Activated naive CD4-positive, alpha-beta T cell (primary cell): Measurements from ENCODE around the gene CLNK.

Experiments used
- DNase-seq, 4 experiments: peaks; one replicate each; lab custom pipeline; 2025; lab: John Stamatoyannopoulos, UW

Gene CLNK

GRCh38 chr4:10701161-10701560 is 16.6 kb upstream of the CLNK start:
- DNase-seq = no peak

- no peak for DNase-seq
Measured at GRCh38 chr4:10698172-10698571, 13.6 kb upstream of the CLNK start.

DNA sequence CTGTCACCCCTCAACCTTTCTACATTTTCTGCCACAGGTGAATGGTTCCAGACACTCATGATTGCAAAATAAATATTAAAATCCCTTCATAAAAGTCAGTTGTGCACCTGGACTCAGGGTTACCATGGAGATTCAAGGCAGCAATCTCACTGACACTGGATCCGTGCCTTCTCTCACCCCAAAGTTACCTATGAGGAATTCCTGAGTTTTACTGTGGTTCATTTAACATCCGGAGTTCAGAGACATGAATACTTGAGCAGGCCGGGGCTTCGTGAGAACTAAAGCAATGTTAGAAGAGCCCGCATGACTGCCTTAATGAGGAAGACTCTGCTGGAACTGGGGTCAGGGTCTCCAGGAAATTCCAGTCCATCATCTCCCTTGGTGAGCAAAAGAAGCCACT is 12.5 kb upstream of the CLNK start:
- DNase-seq = no peak

GRCh38 chr4:10696253-10696652 is 11.7 kb upstream of the CLNK start:
- no peak for DNase-seq

DNA sequence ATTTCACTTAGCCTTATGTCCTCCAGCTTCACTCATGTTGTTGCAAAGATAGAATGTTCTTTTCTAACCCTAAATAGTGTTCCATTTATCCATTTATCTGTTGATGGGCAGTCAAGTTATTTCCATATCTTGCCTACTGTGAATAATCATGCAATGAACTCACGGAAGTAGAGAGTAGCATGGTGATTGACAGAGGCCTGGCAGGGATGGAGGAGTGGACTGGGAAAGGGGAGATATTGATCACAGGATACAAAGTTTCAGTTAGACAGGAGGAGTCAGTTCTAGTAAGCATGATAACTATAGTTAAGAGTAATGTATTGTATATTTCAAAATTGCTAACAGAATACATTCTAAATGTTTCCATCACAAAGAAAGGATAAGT is 10.3 kb upstream of the CLNK start:
- no peak for DNase-seq

- no peak for DNase-seq
Measured at GRCh38 chr4:10694151-10694827, 9.7 kb upstream of the CLNK start.

GRCh38 chr4:10691651-10692050 is 7.1 kb upstream of the CLNK start:
- no peak for DNase-seq

- DNase-seq = no peak
Measured at GRCh38 chr4:10690185-10690907, 5.8 kb upstream of the CLNK start.

DNA sequence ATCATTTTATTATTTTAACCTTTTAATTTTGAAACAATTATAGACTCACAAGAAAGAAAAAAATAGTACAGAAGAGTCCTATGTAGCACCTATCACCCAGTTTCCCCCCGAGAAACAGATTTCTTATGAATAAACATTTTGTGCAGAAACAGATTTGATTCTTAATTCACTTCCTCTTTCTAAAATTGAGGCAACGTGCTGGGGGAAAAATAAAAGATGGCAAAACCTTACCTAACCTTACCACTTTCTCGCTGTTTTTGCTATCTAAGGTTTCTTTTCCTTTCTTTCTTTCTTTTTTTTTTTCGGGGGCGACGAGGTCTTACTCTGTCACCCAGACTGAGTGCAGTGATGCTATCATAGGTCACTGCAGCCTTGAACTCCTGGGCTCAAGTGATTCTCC is 4.3 kb upstream of the CLNK start:
- no peak for DNase-seq

DNA sequence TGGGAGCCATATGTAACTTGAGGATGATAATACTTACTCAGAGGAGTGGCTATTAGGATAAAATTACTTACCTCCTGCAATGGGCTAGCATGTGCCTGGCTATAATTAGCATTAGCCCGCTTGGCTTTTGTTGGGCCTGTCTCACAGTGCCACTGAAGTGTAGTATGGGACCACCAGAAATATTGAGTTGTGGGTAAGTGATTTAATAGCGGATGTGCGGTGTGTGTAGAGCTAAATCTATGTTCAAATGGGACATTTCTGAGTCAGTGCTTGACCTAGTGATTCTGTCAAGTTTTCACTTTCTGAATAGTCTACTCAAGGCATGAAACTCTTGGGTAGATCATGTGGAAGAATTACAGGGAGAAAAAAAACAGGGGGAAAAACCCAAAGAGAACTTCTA is 3.5 kb upstream of the CLNK start:
- DNase-seq = no peak

DNA sequence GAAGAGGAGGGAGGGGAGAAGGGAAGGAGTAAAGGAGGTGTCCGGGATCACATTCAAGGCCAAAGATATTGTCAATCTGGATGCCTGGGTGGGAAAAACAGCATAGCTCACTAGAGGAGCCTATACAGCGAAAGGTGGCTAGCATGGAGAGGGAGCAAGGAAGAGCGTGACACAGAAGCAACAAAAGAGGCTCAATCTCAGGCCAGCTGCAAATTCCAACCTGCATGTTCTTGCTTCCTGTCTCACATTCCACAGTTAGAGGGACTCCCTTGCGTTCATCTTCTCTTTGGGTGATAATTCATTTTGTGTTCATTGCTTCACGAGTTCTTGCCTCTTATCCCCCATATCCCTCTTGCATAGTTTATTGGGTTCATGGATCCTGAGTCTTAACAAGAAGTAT is 3.0 kb upstream of the CLNK start:
- no peak for DNase-seq

DNA sequence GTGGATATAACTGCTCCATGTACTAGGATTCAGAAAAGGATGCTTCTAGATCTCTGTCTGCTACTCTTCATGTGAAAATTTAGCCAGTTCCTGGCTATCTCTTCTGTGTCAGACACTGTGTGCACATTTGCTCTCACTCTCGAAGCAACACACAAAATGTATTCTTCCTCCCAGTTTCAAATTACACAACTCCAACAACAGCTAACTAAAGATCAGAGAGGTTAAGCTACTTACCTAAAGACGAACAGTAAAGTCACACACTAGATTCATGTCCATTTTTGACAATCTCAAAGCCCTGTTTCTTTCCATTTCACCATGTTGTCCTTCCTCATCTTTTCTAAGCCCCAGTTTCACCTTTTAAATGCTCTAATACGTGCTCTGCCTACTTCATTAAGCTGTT is 2.2 kb downstream of the CLNK start:
- DNase-seq = no peak

DNA sequence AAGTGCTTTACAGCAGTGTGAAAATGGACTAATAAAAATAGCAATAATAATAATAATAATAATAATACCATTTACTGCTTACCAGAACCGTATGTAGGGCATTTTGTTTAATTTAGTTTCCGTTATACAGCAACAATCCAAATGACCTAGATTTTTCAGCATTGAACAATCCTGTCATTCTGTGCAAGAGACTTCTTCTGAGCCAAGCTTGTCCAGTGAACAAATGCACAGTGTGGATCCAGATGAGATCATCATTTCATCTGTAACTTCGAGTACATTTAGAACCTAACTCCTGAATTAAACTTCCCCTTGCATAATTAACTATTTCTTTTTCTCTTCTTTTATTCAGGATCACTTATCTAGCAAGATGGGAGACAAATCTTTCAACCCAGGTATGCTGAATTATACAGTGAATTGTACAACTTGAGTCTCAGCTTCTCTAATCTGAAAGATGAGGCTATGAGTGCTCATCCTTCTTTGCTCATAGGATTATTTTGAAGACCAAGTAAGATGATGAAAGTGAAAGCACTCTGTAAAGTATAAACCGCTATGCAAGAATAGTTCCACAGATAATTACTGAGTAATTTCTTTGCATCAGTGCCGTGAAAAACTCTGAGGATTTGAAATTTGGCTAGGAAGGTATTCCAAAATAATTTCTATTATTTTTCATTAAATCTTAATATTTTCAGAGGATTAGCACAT is 6.6 kb downstream of the CLNK start:
- DNase-seq = no peak

GRCh38 chr4:10673817-10674369 is 10.7 kb downstream of the CLNK start:
- no peak for DNase-seq

DNA sequence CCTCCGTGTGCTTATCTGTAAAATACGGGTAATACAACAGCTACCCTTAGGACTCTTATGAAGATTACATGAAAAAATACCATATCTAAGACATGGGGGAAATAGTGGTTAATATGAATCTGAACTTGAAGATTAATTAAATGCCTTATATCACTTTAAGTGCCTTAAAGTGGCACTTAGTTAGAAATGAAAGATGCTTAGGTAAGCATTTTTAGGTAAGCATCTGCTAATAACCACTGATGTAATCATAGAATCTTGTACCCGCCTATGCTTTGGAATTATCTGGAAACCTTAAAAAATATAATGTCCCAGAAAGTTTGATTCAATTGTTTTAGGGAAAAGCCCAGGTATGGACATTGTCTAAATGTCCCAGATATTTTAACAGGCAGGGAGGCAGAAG is 12.2 kb downstream of the CLNK start:
- no peak for DNase-seq

DNA sequence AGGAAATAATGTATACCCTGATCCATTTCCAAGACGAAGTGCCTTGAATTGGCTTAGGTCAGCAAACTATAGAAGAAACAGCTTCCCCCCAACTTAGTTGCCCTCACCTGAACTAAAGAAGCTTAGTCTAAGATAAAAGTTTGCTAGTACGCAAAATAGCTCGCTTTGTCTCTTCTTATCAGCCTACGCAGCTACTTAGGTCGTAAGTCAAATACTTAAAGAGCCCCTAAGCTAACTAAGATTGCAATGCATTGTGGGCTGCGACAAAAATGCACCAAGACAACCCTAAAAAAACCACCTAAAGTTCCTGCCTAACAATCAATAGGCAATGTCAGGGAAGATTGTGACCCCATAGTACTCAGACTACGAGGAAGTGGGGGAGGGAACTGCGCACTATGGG is 12.8 kb downstream of the CLNK start:
- no peak for DNase-seq

- no peak for DNase-seq
Measured at GRCh38 chr4:10671366-10671765, 13.2 kb downstream of the CLNK start.

DNA sequence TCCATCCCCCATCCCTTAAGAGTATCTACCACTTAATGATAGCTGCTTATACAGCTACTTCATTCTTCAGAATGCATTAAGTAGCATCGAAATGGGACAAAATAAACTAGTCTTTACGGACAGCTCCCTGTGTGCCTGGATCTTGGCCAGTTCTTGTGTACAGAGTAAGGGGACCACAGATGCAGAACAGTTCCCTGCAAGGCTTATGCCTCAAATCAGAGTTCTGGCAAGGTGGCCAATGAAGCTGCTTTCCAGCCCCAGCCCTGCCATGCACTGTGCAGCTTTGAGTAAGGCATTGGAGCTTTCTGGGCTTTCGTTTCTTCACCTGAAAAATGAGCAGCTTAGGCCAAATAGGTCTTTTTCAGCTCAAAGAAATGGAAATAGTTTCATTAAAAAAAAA is 14.2 kb downstream of the CLNK start:
- no peak for DNase-seq

DNA sequence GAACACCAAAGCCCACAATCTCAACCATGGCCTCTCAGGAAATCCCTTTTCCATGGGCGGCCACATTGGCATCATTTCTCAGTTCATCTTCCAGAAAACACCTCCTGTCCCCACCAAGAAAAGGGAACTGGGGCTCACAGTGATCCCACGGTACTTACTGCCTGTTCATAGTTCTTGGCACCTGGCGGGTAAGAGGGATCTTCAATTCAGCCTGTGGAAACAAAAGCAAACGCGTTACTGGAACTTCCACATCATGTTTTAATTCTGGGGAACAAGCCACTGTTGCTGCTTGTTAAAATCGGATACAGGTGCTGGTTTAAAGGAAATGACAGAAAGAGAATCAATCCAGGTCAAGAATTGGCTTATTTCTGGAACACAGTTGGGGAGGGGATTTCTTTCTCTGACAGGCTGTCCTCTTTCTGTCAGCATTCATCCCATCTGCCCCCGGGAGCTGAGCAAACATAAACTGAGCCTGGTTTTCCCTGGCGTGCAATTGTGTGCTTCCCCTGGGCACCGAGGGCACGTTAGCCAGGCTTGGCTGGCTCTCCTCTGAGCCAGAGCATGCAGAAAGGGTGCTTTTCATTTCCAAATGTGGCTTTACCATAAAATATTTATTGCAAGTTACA is 16.8 kb downstream of the CLNK start:
- DNase-seq = no peak

DNA sequence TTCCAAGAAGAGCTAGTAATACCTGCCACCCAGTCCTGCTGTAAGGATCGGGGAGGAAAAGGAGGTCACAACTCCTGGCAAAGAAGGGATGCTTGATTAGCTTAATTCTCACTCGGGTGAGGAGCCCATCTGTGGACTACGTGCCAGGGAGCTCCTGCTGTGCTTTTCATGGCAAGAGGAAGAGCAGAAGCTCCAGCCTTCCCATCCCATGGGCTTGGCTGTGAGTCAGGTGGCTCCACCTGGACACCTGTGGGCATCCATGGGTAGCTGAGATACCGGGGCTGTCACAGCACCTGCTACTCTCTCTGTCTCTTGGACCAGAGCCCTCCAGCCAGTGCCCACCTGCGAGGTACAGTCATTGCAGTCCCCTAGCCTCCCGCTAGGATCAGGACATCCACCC is 18.0 kb downstream of the CLNK start:
- DNase-seq = no peak

GRCh38 chr4:10664408-10664807 is 20.2 kb downstream of the CLNK start:
- DNase-seq = no peak

DNA sequence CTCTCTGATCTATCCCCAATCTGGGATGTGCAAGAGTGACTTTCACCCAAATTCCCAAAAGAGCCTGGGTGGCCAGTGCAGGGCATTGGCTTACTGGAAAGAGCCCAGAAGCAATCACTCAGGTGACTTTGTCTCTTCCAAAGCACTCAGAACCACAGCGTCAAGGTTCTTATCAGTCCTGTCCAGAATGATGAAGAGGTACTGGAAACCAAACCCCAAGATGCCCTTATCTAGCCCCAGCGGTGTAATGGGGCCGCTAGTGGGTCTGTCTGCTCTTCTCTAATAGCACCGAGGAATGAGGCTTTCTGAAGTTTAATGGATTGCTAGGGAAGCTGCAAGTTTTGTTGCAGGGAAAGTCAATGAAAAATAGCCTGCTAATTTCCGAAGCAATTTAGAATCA is 21.6 kb downstream of the CLNK start:
- DNase-seq = no peak

- no peak for DNase-seq
Measured at GRCh38 chr4:10661047-10661446, 23.5 kb downstream of the CLNK start.
